ENCODE results near the gene SLC4A9.
"Not testable (repeated sequence)": the region's sequence is repeated elsewhere in the genome, so short reads cannot be mapped to it uniquely, and the experiment has no call there.

SLC4A9 gene

DNA sequence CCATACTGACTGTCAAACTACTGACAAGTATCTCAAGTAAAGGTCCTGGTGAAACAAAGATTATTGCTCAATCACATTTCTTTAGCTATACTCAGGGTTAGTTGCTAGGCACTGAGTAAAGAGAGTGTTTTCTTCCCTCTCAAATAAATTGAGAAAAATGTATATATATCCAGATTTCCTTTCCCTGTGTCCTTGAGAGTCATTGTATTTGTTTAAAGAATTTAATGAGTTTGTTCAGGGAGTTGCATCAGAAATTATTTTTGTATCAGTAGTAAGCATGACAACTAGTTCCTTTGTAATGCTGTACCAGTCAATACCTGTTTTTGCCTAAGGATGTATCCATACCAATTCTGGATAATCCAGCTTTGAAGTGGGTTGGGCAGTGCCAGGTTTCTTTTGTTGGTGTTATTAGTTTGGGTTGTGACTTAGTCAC lies 38.4 kb downstream of the SLC4A9 start:
- no peak for DNase-seq (ENCODE audit: low read depth in 2 of 2, low spot score in 1 of 2)

DNA sequence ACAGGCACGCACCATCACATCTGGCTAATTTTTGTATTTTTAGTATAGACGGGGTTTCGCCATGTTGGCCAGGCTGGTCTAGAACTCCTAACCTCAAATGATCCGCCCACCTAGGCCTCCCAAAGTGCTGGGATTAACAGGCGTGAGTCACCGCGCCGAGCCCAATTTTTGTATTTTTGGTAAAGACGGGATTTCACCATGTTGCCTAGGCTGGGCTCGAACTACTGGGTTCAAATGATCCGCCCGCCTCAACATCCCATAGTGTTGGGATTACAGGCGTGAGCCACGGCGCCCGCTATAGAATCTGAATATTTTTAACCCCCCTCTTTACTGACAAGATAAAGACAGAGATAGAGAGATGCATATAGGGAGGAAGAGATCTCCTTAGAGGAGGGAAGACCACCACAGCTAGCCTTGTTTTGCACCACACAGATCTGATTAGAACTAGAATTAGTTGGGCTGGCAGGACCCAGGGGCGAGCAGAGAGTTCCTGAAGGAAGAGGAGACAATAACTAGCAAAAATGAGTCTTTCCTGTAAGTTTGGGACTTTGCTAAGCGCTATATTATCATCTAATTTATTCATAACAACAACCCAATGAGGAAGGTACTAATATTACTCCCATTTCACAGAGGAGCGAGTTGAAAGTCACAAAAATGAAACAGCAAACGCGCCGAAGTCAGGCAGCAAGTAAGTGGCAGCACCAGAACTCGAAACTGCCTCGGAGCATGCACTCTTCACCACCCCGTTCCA lies 40.2 kb downstream of the SLC4A9 start:
- DNase-seq (ENCODE audit: low read depth in 2 of 2, low spot score in 1 of 2) = peak in 1 of 2 donors; percentile 16

DNA sequence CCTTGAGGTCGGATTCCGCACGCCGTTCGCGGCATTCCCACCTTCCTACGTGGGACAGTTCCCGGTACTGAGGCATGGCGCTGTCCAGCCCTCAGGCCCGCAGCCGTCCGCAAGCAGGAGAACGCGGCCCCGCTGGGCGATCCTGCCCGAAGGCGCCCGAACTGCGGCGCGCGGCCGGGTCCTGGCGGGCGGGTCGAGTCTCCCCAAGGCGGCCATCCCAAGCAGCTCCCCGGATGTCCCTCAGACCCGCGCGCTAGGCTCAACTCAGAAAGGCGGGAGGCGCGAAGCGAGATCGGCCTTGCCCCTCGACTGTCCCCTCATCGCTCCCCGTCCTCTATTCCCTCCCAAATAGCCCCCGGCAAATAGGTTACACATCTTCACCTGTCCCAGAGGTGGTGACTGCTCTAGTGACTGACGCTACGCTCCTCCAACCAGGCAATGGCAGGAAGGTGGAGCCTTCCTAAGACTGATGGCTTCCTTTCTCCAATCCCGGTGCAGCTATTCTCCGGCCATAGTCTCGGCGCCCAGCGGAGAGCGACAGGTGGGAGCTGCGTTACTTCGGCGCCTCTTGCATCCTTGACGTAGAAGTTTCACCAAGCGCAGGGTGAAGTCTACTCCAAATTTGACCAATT lies 40.9 kb downstream of the SLC4A9 start:
- peak; percentile 59 to 71 for DNase-seq (ENCODE audit: low read depth in 2 of 2, low spot score in 1 of 2)

DNA sequence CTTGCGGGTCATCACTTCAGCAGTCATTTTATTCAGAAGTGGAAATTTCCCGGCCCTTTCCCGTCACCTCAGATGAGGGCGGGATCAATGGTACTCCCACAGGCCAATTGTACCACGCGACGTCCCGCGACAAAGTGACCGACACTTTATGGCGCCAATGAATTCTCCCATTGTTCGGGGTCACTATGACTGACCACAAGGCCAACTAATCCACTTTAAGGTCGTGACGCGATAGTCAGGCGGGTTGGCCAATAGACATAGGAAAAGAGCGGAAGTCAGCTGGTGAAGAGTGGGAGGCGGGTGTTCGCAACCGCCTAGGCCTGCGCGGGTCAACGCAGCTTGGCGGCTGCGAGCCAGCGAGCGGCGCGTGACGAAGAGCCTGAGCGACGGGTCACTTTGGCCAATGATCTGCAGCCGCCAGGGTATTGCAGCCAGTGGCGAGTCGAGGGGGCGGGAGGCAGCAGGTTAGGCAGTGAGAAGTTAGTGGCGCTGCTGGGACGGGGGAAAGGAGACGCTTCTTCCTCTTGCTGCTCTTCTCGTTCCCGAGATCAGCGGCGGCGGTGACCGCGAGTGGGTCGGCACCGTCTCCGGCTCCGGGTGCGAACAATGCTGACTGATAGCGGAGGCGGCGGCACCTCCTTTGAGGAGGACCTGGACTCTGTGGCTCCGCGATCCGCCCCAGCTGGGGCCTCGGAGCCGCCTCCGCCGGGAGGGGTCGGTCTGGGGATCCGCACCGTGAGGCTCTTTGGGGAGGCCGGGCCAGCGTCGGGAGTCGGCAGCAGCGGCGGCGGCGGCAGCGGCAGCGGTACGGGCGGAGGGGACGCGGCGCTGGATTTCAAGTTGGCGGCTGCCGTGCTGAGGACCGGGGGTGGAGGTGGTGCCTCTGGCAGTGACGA lies 41.6 kb downstream of the SLC4A9 start, which contains the start of gene ANKHD1:
Gene ANKHD1 (plus strand): TSS at position 472 of the 896 bp plus-strand sequence. CDS start 135 bp downstream, at position 607.
- peak; percentile 88 to 94 for DNase-seq (ENCODE audit: low read depth in 2 of 2, low spot score in 1 of 2)

DNA sequence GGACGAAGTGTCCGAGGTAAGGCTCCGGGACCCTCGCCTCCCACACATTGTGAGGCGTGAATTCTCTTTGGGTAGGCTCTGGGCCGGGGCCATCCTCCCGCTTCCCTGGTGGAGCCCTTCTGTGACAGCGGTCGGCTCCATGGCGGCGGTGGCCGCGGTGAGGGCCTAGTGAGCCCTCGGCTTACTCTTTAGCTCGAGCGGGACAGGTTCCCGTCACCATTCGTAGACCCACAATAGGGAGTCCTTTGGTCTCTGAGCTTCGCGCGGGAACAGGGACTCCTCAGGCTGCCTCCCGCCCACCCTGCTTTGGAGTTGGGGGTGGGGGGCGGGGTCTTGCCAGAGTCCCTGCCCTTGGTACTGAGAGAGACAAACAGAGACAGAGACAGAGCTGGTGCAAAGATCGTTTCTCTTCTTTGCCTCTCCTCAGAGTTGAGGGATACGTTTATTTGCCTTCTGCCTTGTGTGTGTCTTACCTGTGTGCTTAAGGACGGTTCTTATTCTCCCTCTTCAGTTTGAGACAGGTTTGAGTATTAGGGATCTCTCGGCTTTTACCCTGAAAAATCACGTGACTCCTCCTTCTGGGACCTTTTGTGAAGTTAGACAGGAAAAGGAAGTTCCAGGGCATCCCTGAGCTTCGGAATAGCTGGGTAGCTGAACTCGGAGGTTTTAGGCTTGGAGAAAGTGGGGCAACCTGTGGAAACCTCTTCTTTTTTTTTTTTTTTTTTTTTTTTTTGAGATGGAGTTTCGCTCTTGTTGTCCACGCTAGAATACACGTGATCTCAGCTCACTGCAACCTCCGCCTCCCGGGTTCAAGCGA lies 42.5 kb downstream of the SLC4A9 start:
- DNase-seq (ENCODE audit: low read depth in 2 of 2, low spot score in 1 of 2) = peak; percentile 7 to 18

DNA sequence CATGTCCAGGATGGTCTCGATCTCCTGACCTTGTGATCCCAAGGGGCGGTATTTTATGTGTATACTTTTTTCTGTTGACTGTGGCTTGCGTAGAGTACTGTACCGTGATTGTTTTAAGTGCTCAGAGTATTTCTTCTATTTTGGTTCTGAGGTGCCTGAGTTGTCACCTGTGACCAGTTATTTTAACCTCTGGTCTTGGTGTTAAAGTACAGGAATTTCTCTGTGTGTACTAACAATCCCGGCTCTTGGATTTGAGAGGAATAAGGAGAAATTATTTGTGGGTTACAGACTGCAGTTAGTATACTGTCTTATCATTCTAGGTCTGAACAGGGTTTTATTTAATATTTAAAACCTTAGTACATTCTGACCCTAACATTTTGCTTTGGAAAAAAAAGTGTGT lies 43.6 kb downstream of the SLC4A9 start:
- DNase-seq (ENCODE audit: low read depth in 2 of 2, low spot score in 1 of 2) = no peak

DNA sequence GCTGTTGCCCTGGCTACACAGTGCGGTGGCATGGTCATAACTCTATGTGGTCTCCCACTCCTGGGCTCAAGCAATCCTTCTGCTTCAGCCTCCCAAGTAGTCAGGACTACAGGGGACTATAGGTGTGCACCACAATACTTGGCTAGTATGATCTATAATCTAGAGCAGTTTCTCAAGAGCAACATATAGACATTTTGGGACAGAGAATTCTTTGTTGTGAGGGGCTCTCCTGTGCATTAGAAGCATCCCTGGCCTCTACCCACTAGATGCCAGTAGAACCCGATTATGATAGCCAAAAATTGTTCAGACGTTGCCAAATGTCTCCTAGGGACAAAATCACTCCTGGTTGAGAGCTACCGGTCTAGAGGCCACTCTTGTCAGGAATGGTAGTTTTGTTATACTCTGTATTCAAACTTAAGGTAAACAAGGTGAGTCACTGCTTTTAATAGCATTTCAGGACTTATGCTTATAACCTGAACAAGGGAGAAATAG lies 48.8 kb downstream of the SLC4A9 start:
- no peak for DNase-seq (ENCODE audit: low read depth in 2 of 2, low spot score in 1 of 2)

DNA sequence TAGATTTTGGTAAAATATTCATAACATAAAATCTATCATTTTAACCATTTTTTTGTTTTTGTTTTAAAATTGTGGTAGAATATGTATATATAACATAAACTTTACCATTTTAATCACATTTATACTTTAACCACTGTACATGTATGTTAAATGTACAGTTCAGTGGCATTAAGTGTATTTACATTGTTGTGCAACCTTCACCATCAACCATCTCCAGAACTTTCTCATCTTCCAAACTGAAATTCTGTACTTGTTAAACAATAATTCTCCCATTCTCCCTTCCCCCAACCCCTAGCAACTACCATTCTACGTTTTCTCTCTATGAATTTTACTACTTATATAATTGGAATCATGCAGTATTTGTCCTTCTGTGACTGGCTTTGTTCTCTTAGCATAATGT lies 53.2 kb downstream of the SLC4A9 start:
- no peak for DNase-seq (ENCODE audit: low read depth in 2 of 2, low spot score in 1 of 2)

DNA sequence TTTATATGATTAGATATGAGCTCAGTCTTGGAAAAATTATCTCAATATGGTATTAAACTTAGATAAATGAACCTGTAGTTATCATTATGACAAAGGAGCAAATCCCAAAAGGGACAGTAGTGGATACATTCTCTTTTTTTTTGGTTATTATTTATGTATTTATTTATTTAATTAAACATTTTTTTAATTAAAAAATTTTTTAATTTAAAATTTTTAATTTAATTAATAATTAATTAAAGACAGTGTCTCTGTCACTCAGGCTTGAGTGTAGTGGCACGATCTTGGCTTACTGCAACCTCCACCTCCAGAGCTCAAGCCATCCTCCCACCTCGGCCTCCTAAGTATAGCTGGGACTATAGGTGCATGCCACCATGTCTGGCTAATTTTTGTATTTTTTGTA lies 57.2 kb downstream of the SLC4A9 start:
- DNase-seq (ENCODE audit: low read depth in 2 of 2, low spot score in 1 of 2) = no peak

DNA sequence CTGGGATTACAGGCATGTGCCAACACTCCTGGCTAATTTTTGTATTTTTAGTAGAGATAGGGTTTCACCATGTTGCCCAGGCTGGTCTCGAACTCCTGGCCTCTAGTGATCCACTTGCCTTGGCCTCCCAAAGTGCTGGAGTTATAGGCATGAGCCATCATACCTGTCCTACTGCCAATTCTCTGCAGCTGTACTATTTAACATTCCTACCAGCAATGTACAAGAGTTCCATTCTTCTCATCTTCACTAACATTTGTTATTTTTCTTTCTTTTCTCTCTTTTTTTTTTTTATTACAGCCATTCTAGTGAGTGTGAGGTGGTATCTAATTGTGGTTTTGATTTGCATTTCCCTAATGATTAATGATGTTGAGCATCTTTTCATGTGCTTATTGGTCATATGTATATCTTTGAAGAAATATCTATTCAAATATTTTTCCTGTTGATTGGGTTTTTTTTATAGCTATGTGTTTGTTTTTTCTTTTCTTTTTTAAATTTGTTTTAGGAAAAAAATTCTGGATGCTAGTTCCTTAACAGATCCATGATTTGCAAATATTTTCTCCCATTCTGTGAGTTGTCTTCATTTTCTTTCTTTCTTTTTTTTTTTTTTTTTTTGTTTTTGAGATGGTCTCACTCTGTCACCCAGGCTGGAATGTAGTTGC lies 59.0 kb downstream of the SLC4A9 start:
- DNase-seq (ENCODE audit: low read depth in 2 of 2, low spot score in 1 of 2) = no peak

DNA sequence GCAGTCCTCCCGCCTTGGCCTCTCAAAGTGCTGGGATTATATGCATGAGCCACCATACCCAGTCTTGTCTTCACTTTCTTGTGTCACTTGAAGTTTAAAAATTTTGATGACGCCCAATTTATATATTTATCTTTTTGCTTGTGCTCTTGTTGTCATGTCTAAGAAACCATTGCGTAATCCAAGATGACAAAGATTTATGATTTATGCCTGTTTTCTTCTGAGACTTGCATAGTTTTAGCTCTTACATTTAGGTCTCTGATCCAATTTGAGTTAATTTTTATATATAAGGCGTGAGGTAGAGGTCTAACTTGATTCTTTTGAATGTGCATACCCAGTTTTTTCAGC lies 60.2 kb downstream of the SLC4A9 start:
- no peak for DNase-seq (ENCODE audit: low read depth in 2 of 2, low spot score in 1 of 2)

DNA sequence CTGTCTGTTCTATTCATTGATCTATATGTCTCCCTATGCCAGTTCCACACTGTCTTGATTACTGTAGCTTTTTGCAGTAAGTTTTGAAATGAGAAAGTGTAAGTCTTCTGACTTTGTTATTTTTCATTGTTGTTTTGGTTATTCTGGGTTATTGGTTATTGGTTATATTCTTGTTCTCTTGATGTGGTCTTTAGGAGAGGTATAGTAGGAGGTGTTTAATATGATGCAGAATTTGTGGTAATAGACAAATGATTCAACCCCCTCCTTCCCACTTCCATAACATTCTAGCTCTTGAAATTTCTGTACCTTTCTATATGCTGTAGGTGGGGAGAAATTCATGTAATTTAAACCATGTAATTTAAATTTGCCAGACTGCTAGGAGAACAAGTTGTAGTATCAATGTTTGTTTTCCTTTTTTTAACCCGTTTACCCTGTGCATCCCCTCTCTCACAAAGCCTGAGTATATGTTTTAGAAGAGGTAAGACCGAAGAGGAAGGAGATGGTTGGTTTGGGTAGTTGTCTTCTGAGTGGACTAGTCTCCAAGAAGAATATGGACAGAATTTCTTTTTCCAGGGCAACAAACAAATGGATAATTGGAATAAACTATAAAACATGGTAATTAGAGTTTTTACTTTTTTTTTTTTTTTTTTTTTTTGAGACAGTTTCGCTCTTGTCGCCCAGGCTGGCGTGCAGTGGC lies 60.8 kb downstream of the SLC4A9 start:
- DNase-seq (ENCODE audit: low read depth in 2 of 2, low spot score in 1 of 2) = no peak

DNA sequence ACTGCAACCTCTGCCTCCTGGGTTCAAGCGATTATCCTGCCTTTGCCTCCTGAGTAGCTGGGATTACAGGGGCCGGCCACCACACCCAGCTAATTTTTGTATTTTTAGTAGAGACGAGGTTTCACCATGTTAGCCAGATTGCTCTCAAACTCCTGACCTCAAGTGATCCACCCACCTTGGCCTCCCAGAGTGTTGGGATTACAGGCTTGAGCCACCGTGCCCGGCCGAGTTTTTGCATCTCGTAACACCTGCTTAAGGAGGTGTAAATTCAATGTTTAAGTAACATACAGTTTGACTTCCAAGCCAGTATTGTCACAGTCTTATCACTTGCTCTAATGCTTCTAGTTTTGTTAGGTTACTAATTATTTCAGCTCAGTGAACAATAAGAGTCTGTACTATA lies 61.4 kb downstream of the SLC4A9 start:
- not testable (repeated sequence) for DNase-seq (ENCODE audit: low read depth in 2 of 2, low spot score in 1 of 2)

DNA sequence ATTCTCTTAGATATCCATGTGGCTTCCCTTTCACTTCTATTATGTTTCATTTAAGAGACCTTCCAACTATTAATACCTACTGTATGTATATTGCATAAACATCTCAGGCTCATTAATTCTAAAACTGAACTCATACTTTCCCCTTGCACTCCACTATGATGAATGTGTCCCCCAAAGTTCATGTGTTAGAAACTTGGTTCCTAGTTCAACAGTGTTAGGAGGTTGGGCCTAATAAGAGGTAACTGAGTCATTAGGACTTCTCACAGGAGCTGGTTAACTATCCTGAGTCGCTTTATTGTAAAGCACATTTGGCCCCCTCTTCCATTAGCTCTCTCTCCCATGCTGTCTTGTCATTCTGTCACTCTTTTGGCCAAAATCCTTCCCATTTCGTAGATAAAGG lies 63.6 kb downstream of the SLC4A9 start:
- no peak for DNase-seq (ENCODE audit: low read depth in 2 of 2, low spot score in 1 of 2)

DNA sequence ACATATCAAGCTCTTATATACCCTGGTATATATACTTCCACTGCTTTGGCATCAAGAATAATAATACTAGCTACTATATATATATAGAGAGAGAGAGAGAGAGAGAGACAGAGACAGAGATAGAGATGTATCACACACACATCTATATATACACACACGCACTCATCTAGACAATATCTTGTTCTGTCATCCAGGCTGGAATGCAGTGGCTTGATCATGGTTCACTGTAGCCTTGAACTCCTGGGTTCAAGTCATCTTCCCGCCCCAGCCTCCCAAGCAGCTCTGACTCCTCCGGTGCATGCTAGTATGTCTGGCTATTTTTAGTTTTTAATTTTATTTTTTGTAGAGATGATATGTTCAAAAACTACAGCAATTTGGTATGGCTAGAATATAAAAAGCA lies 64.1 kb downstream of the SLC4A9 start:
- DNase-seq (ENCODE audit: low read depth in 2 of 2, low spot score in 1 of 2) = no peak

All from stimulated activated CD8-positive, alpha-beta memory T cell treated with anti-CD3 and anti-CD28 coated beads, Interleukin-4, amount 100 ng/mL, for 4 hours (primary cell).